HEK293 (cell line): ENCODE measurements around the gene SPATA2L.
"Not testable (repeated sequence)": the region's sequence is repeated elsewhere in the genome, so short reads cannot be mapped to it uniquely, and the experiment has no call there.

ENCODE experiments used
- AEBP2 ChIP-seq: fragments of 450-650 bp; formaldehyde crosslinking; IDR thresholded peaks from 2 replicates; pipeline ENCODE4 v1.5.1; 2016; ENCODE audit warnings: missing biosample characterization, missing genetic modification characterization, borderline replicate concordance
- CTCF ChIP-seq: fragments of 450-650 bp; formaldehyde crosslinking; IDR thresholded peaks from 2 replicates; pipeline ENCODE4 v1.5.1; 2016; ENCODE audit warnings: missing biosample characterization, missing genetic modification characterization
- KLF16 ChIP-seq: fragments of 450-650 bp; formaldehyde crosslinking; IDR thresholded peaks from 2 replicates; pipeline ENCODE4 v1.5.1; 2017; ENCODE audit warnings: missing biosample characterization, missing genetic modification characterization
- KLF17 ChIP-seq: fragments of 450-650 bp; formaldehyde crosslinking; IDR thresholded peaks from 2 replicates; pipeline ENCODE4 v1.5.1; 2016; ENCODE audit warnings: missing biosample characterization, missing genetic modification characterization
- PRDM10 ChIP-seq: fragments of 450-650 bp; formaldehyde crosslinking; IDR thresholded peaks from 2 replicates; pipeline ENCODE4 v1.5.1; 2016; ENCODE audit warnings: missing biosample characterization, missing genetic modification characterization
- SETDB1 ChIP-seq: IDR thresholded peaks from one replicate; pipeline ENCODE4 v1.6.1; 2017; ENCODE audit warnings: mild to moderate bottlenecking, low read length, moderate library complexity, mixed read lengths; ENCODE audit not compliant: insufficient read length
- TCF7L2 ChIP-seq: IDR thresholded peaks from 2 replicates; pipeline ENCODE4 v1.6.1; 2011; ENCODE audit warnings: low read depth, mild to moderate bottlenecking, inconsistent platforms, low read length, moderate library complexity, borderline replicate concordance
- ZBTB49 ChIP-seq: fragments of 450-650 bp; formaldehyde crosslinking; IDR thresholded peaks from 2 replicates; pipeline ENCODE4 v1.5.1; 2016; ENCODE audit warnings: missing biosample characterization, missing genetic modification characterization, low read depth
- ZBTB7A ChIP-seq: fragments of 450-650 bp; formaldehyde crosslinking; IDR thresholded peaks from 2 replicates; pipeline ENCODE4 v1.5.1; 2016; ENCODE audit warnings: low read depth, missing biosample characterization, missing genetic modification characterization
- ZNF10 ChIP-seq: fragments of 450-650 bp; formaldehyde crosslinking; IDR thresholded peaks from 2 replicates; pipeline ENCODE4 v1.5.1; 2017; ENCODE audit warnings: missing biosample characterization, missing genetic modification characterization
- ZNF169 ChIP-seq: fragments of 450-650 bp; formaldehyde crosslinking; IDR thresholded peaks from 2 replicates; pipeline ENCODE4 v1.5.1; 2016; ENCODE audit warnings: missing biosample characterization, missing genetic modification characterization
- ZNF530 ChIP-seq: fragments of 450-650 bp; formaldehyde crosslinking; IDR thresholded peaks from 2 replicates; pipeline ENCODE4 v1.5.1; 2016; ENCODE audit warnings: low read depth, missing biosample characterization, missing genetic modification characterization
- TF ChIP-seq, protein P1 (sequence below): fragments of 450-650 bp; formaldehyde crosslinking; IDR thresholded peaks from 2 replicates; pipeline ENCODE4 v1.5.1; 2016; ENCODE audit warnings: missing biosample characterization, missing genetic modification characterization
- TF ChIP-seq, protein P2 (sequence below): sonication (generic); formaldehyde crosslinking; IDR thresholded peaks from 2 replicates; pipeline ENCODE4 v1.8.1; 2022; ENCODE audit warnings: mild to moderate bottlenecking, moderate library complexity, missing genetic modification reagents

- not testable (repeated sequence) for TF ChIP-seq CTCF; SETDB1; ZBTB49 (tag by site-specific recombination); KLF16; ZNF530 (tag by site-specific recombination); ZBTB7A (tag by site-specific recombination); TCF7L2; ZNF10; KLF17 (tag by site-specific recombination); PRDM10 (tag by site-specific recombination); ZNF169; AEBP2 (tag by site-specific recombination)
- TF ChIP-seq, protein P1, sequence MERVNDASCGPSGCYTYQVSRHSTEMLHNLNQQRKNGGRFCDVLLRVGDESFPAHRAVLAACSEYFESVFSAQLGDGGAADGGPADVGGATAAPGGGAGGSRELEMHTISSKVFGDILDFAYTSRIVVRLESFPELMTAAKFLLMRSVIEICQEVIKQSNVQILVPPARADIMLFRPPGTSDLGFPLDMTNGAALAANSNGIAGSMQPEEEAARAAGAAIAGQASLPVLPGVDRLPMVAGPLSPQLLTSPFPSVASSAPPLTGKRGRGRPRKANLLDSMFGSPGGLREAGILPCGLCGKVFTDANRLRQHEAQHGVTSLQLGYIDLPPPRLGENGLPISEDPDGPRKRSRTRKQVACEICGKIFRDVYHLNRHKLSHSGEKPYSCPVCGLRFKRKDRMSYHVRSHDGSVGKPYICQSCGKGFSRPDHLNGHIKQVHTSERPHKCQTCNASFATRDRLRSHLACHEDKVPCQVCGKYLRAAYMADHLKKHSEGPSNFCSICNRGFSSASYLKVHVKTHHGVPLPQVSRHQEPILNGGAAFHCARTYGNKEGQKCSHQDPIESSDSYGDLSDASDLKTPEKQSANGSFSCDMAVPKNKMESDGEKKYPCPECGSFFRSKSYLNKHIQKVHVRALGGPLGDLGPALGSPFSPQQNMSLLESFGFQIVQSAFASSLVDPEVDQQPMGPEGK (tag by site-specific recombination) = not testable (repeated sequence)
- TF ChIP-seq, protein P2, sequence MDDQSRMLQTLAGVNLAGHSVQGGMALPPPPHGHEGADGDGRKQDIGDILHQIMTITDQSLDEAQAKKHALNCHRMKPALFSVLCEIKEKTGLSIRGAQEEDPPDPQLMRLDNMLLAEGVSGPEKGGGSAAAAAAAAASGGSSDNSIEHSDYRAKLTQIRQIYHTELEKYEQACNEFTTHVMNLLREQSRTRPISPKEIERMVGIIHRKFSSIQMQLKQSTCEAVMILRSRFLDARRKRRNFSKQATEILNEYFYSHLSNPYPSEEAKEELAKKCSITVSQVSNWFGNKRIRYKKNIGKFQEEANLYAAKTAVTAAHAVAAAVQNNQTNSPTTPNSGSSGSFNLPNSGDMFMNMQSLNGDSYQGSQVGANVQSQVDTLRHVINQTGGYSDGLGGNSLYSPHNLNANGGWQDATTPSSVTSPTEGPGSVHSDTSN (CRISPR knock-in tag) = not testable (repeated sequence)
Measured at GRCh38 chr16:89698717-89699116, 2.8 kb downstream of the SPATA2L start.
